HEK293 (cell line): ENCODE data around the gene PIP5KL1.

Experiments used
- CTCF ChIA-PET: fragments of 350-600 bp; formaldehyde crosslinking; extraction: SDS; loops from one replicate; lab custom pipeline; 2021; ENCODE audit warnings: antibody characterized with exemption; lab: Yijun Ruan, JAX
- POLR2A ChIA-PET: fragments of 300-600 bp; formaldehyde crosslinking; extraction: SDS; loops from one replicate; lab custom pipeline; 2020; ENCODE audit warnings: antibody characterized with exemption, inconsistent platforms; lab: Yijun Ruan, JAX
- H3K27ac ChIP-seq: fragments of 200-500 bp; sonication (Bioruptor generic); 2 replicates; pipeline ENCODE4 v1.5.1; 2014; ENCODE audit warnings: low read depth, low read length, control low read depth, inconsistent platforms; ENCODE audit errors: extremely low read depth
- H3K36me3 ChIP-seq, 2 experiments: fragments of 200-500 bp in 1 of 2; sonication (Bioruptor generic) in 1 of 2; 1 replicate in 1 of 2; 2 replicates in 1 of 2; pipeline ENCODE4 v1.5.1; 2014 to 2017; ENCODE audit warnings: inconsistent platforms in 2 of 2, low read length in 2 of 2; ENCODE audit not compliant: control insufficient read depth in 2 of 2, insufficient read depth in 1 of 2
- H3K4me1 ChIP-seq: fragments of 200-500 bp; sonication (Bioruptor generic); 2 replicates; pipeline ENCODE4 v1.5.1; 2014; ENCODE audit warnings: mild to moderate bottlenecking, low read length, inconsistent platforms; ENCODE audit not compliant: control insufficient read depth, insufficient read depth
- H3K4me3 ChIP-seq: 2 replicates; pipeline ENCODE4 v1.5.1; 2011; ENCODE audit warnings: low read depth, mild to moderate bottlenecking, control low read depth, low read length, moderate library complexity
- H3K9me3 ChIP-seq: fragments of 200-500 bp; sonication (Bioruptor generic); 2 replicates; pipeline ENCODE4 v1.5.1; 2014; ENCODE audit warnings: low read depth, low read length, inconsistent platforms; ENCODE audit not compliant: control insufficient read depth, insufficient read depth
- HOXA7 ChIP-seq: sonication (generic); formaldehyde crosslinking; IDR thresholded peaks from 2 replicates; pipeline ENCODE4 v1.8.1; 2022; ENCODE audit warnings: missing genetic modification reagents, borderline replicate concordance
- INSM2 ChIP-seq: fragments of 450-650 bp; formaldehyde crosslinking; IDR thresholded peaks from 2 replicates; pipeline ENCODE4 v1.5.1; 2016; ENCODE audit warnings: missing biosample characterization, missing genetic modification characterization
- KLF9 ChIP-seq: fragments of 450-650 bp; formaldehyde crosslinking; IDR thresholded peaks from 2 replicates; pipeline ENCODE4 v1.5.1; 2016; ENCODE audit warnings: missing biosample characterization, missing genetic modification characterization, low read depth
- MYNN ChIP-seq: fragments of 450-650 bp; formaldehyde crosslinking; IDR thresholded peaks from 2 replicates; pipeline ENCODE4 v1.5.1; 2016; ENCODE audit warnings: missing biosample characterization, missing genetic modification characterization, borderline replicate concordance
- OVOL3 ChIP-seq: fragments of 450-650 bp; formaldehyde crosslinking; IDR thresholded peaks from 2 replicates; pipeline ENCODE4 v1.5.1; 2016; ENCODE audit warnings: missing biosample characterization, missing genetic modification characterization
- PRDM10 ChIP-seq: fragments of 450-650 bp; formaldehyde crosslinking; IDR thresholded peaks from 2 replicates; pipeline ENCODE4 v1.5.1; 2016; ENCODE audit warnings: missing biosample characterization, missing genetic modification characterization
- SALL2 ChIP-seq: fragments of 450-650 bp; formaldehyde crosslinking; IDR thresholded peaks from 2 replicates; pipeline ENCODE4 v1.5.0; 2017; ENCODE audit warnings: missing biosample characterization, mild to moderate bottlenecking, missing genetic modification characterization, borderline replicate concordance
- YY2 ChIP-seq: fragments of 450-650 bp; formaldehyde crosslinking; IDR thresholded peaks from 2 replicates; pipeline ENCODE4 v1.5.1; 2016; ENCODE audit warnings: missing biosample characterization, missing genetic modification characterization
- ZBTB1 ChIP-seq: fragments of 450-650 bp; formaldehyde crosslinking; IDR thresholded peaks from 2 replicates; pipeline ENCODE4 v1.5.1; 2016; ENCODE audit warnings: missing biosample characterization, missing genetic modification characterization
- ZFP37 ChIP-seq: fragments of 450-650 bp; formaldehyde crosslinking; IDR thresholded peaks from 2 replicates; pipeline ENCODE4 v1.5.1; 2016; ENCODE audit warnings: missing biosample characterization, missing genetic modification characterization
- ZNF146 ChIP-seq: fragments of 450-650 bp; formaldehyde crosslinking; IDR thresholded peaks from 2 replicates; pipeline ENCODE4 v1.5.1; 2016; ENCODE audit warnings: missing biosample characterization, missing genetic modification characterization
- ZNF155 ChIP-seq: fragments of 450-650 bp; formaldehyde crosslinking; IDR thresholded peaks from 2 replicates; pipeline ENCODE4 v1.5.1; 2016; ENCODE audit warnings: missing biosample characterization, missing genetic modification characterization
- ZNF211 ChIP-seq: fragments of 450-650 bp; formaldehyde crosslinking; IDR thresholded peaks from 2 replicates; pipeline ENCODE4 v1.5.1; 2016; ENCODE audit warnings: low read depth, missing biosample characterization, missing genetic modification characterization
- ZNF391 ChIP-seq: fragments of 450-650 bp; formaldehyde crosslinking; IDR thresholded peaks from 2 replicates; pipeline ENCODE4 v1.5.1; 2016; ENCODE audit warnings: low read depth, missing biosample characterization, missing genetic modification characterization, borderline replicate concordance
- ZNF510 ChIP-seq: fragments of 450-650 bp; formaldehyde crosslinking; IDR thresholded peaks from 2 replicates; pipeline ENCODE4 v1.5.1; 2018; ENCODE audit warnings: mild to moderate bottlenecking, missing genetic modification characterization, missing biosample characterization; ENCODE audit not compliant: insufficient replicate concordance
- ZNF518A ChIP-seq: fragments of 450-650 bp; formaldehyde crosslinking; conservative IDR thresholded peaks from 2 replicates; pipeline ENCODE4 v1.5.1; 2016; ENCODE audit warnings: low read depth, missing biosample characterization, missing genetic modification characterization
- ZNF623 ChIP-seq: fragments of 450-650 bp; formaldehyde crosslinking; IDR thresholded peaks from 2 replicates; pipeline ENCODE4 v1.5.1; 2016; ENCODE audit warnings: missing biosample characterization, missing genetic modification characterization
- ZNF692 ChIP-seq: fragments of 450-650 bp; formaldehyde crosslinking; IDR thresholded peaks from 2 replicates; pipeline ENCODE4 v1.5.1; 2016; ENCODE audit warnings: missing biosample characterization, missing genetic modification characterization
- ZNF707 ChIP-seq: fragments of 450-650 bp; formaldehyde crosslinking; IDR thresholded peaks from 2 replicates; pipeline ENCODE4 v1.5.1; 2016; ENCODE audit warnings: missing biosample characterization, missing genetic modification characterization
- TF ChIP-seq, protein P1 (sequence below): fragments of 450-650 bp; IDR thresholded peaks from 2 replicates; pipeline ENCODE4 v1.5.1; 2018; ENCODE audit warnings: missing biosample characterization, mild to moderate bottlenecking, missing genetic modification characterization

PIP5KL1 gene

GRCh38 chr9:127905004-127905728 is 25.4 kb downstream of the PIP5KL1 start:
- Histone ChIP-seq H3K36me3 (peaks cover 0 to 5% of the 10 kb centered on the region in 2 experiments; a peak in 1 of 3 replicates), H3K9me3 (no peaks in the 10 kb centered on the region), H3K4me1 (no peaks in the 10 kb centered on the region), H3K4me3 (no peak overlapping the region), H3K27ac (no peak overlapping the region)
- TF ChIP-seq YY2 (tag by site-specific recombination) (no peak), ZNF211 (no peak), OVOL3 (tag by site-specific recombination) (no peak), SALL2 (tag by site-specific recombination) (no peak), PRDM10 (tag by site-specific recombination) (peak; percentile 65), ZNF146 (tag by site-specific recombination) (no peak), ZNF391 (no peak), ZNF155 (tag by site-specific recombination) (no peak)
- CTCF ChIA-PET, result interaction anchor here (1.0 kb wide), 1 partner anchor 79 kb away, joined by 3 read pairs; no protein-coding TSS in a partner anchor
- POLR2A ChIA-PET, result no interaction called here

GRCh38 chr9:127904561-127905003 is 26.0 kb downstream of the PIP5KL1 start:
- CTCF ChIA-PET, result interaction anchor here (1.0 kb wide), 1 partner anchor 78 kb away, joined by 3 read pairs; no protein-coding TSS in a partner anchor
- POLR2A ChIA-PET, result interaction anchor here (0.6 kb wide), 2 partner anchors 10 to 89 kb away, joined by 4 to 5 read pairs; no protein-coding TSS in a partner anchor
- no peak overlapping the region for H3K4me3 ChIP-seq
- TF ChIP-seq ZBTB1 (tag by site-specific recombination) (no peak), ZNF510 (no peak), INSM2 (tag by site-specific recombination) (no peak), KLF9 (no peak), MYNN (tag by site-specific recombination) (no peak), ZNF518A (tag by site-specific recombination) (no peak), ZFP37 (tag by site-specific recombination) (no peak), ZNF623 (no peak), ZNF707 (no peak), ZNF692 (tag by site-specific recombination) (no peak), HOXA7 (CRISPR knock-in tag) (no peak)
- TF ChIP-seq, protein P1, sequence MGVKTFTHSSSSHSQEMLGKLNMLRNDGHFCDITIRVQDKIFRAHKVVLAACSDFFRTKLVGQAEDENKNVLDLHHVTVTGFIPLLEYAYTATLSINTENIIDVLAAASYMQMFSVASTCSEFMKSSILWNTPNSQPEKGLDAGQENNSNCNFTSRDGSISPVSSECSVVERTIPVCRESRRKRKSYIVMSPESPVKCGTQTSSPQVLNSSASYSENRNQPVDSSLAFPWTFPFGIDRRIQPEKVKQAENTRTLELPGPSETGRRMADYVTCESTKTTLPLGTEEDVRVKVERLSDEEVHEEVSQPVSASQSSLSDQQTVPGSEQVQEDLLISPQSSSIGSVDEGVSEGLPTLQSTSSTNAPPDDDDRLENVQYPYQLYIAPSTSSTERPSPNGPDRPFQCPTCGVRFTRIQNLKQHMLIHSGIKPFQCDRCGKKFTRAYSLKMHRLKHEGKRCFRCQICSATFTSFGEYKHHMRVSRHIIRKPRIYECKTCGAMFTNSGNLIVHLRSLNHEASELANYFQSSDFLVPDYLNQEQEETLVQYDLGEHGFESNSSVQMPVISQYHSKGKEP (tag by site-specific recombination), result no peak

More at GRCh38 chr9:127904561-127905003, 26.0 kb downstream of the PIP5KL1 start:
- no peaks in the 10 kb centered on the region for H3K9me3 ChIP-seq
- no peaks in the 10 kb centered on the region for H3K4me1 ChIP-seq
- H3K27ac ChIP-seq, result no peak overlapping the region
- peaks cover 0 to 1% of the 10 kb centered on the region in 2 experiments; a peak in 1 of 3 replicates for H3K36me3 ChIP-seq
